Liver (tissue), 9 donors: ENCODE measurements around the gene SEMG2. TPM values are rescaled to one million over a fixed set of nuclear protein-coding genes. Genes with fewer than 3 reads are reported as not detected.

Source experiments
- DNase-seq: peaks from one replicate; pipeline ENCODE4 v3.0.0-alpha.2; 2017; ENCODE audit warnings: low spot score
- H3K27ac ChIP-seq, 2 donors: one replicate each; pipeline ENCODE4 v1.7.0; 2013; ENCODE audit warnings: inconsistent platforms in 2 of 2, low read length in 2 of 2, control low read depth in 1 of 2, low read depth in 1 of 2, mild to moderate bottlenecking in 1 of 2
- H3K27me3 ChIP-seq, 4 donors: one replicate each; pipeline versions ENCODE4 v1.6.1 to v1.7.0; 2013; ENCODE audit warnings: low read length in 3 of 4, inconsistent platforms in 1 of 4, mild to moderate bottlenecking in 1 of 4, moderate library complexity in 1 of 4; ENCODE audit not compliant: control insufficient read depth in 4 of 4, insufficient read depth in 4 of 4
- H3K36me3 ChIP-seq, 4 donors: one replicate each; pipeline versions ENCODE4 v1.6.1 to v1.7.0; 2013; ENCODE audit warnings: low read length in 3 of 4, mild to moderate bottlenecking in 3 of 4, low read depth in 1 of 4, moderate library complexity in 1 of 4; ENCODE audit not compliant: control insufficient read depth in 4 of 4, insufficient read depth in 3 of 4
- H3K4me1 ChIP-seq, 4 donors: one replicate each; pipeline versions ENCODE4 v1.6.1 to v1.7.0; 2013; ENCODE audit warnings: low read length in 3 of 4, mild to moderate bottlenecking in 3 of 4, moderate library complexity in 1 of 4; ENCODE audit not compliant: control insufficient read depth in 4 of 4, insufficient read depth in 4 of 4
- H3K4me3 ChIP-seq, 3 donors: one replicate each; pipeline versions ENCODE4 v1.6.1 to v1.7.0; 2013; ENCODE audit warnings: low read length in 3 of 3, control low read depth in 1 of 3, low read depth in 1 of 3, mild to moderate bottlenecking in 1 of 3
- H3K9ac ChIP-seq, 2 donors: one replicate each; pipeline ENCODE4 v1.7.0; 2013; ENCODE audit warnings: low read length in 2 of 2, mild to moderate bottlenecking in 2 of 2, moderate library complexity in 2 of 2, control low read depth in 1 of 2, low read depth in 1 of 2
- H3K9me3 ChIP-seq, 4 donors: one replicate each; pipeline versions ENCODE4 v1.6.1 to v1.7.0; 2013; ENCODE audit warnings: low read length in 3 of 4; ENCODE audit not compliant: control insufficient read depth in 4 of 4
- CTCF ChIP-seq: fragments of 150-350 bp; IDR thresholded peaks from 2 replicates; pipeline ENCODE4 v1.5.1; 2017; ENCODE audit warnings: improper control_type of control experiment, low read depth, low read length; ENCODE audit not compliant: missing input control
- EGR1 ChIP-seq, 2 donors: IDR thresholded peaks; 2 replicates each; pipeline ENCODE4 v1.6.1; 2016 to 2018; ENCODE audit warnings: antibody characterized with exemption in 2 of 2, low read depth in 2 of 2
- FOXA1 ChIP-seq: IDR thresholded peaks from 2 replicates; pipeline ENCODE4 v1.6.1; 2016; ENCODE audit warnings: antibody characterized with exemption
- FOXA2 ChIP-seq: IDR thresholded peaks from 2 replicates; pipeline ENCODE4 v1.6.1; 2016; ENCODE audit warnings: antibody characterized with exemption
- HNF4G ChIP-seq: IDR thresholded peaks from 2 replicates; pipeline ENCODE4 v1.6.1; 2016; ENCODE audit warnings: antibody characterized with exemption
- RAD21 ChIP-seq, 2 donors: IDR thresholded peaks; 2 replicates each; pipeline ENCODE4 v1.6.1; 2016; ENCODE audit warnings: antibody characterized with exemption in 2 of 2, mild to moderate bottlenecking in 2 of 2
- RXRA ChIP-seq, 2 donors: IDR thresholded peaks; 2 replicates each; pipeline ENCODE4 v1.6.1; 2017 to 2018; ENCODE audit warnings: antibody characterized with exemption in 2 of 2, mild to moderate bottlenecking in 1 of 2
- SP1 ChIP-seq: IDR thresholded peaks from 2 replicates; pipeline ENCODE4 v1.6.1; 2018; ENCODE audit warnings: antibody characterized with exemption, mild to moderate bottlenecking
- TAF1 ChIP-seq: conservative IDR thresholded peaks from 2 replicates; pipeline ENCODE4 v1.6.1; 2016; ENCODE audit warnings: antibody characterized with exemption, mild to moderate bottlenecking
- WGBS: extraction: QIAGEN DNeasy Blood & Tissue Kit; methylation state at CpG from one replicate; pipeline ENCODE4 v1.1.7; 2013; 5-methylcytosine and 5-hydroxymethylcytosine counted together
- polyA plus RNA-seq, 2 donors: library from polyadenylated mRNA; stranded (reverse) in 1 of 2; unstranded in 1 of 2; fragments of 200-250 nt in 1 of 2; fragments of >200 nt in 1 of 2; fragmentation: Nextera tagmentation in 1 of 2; extraction: Ambion mirVana in 1 of 2; gene quantifications; one replicate each; pipeline versions ENCODE4 v1.2.1 to v1.2.3, GENCODE V29; 2013 to 2015
- total RNA-seq, 2 donors: library from RNA; depleted of rRNA; stranded (reverse); fragments of >200 nt; gene quantifications; one replicate each; pipeline ENCODE4 v1.2.3, GENCODE V29; 2014
- TF ChIP-seq, protein P1 (sequence below): IDR thresholded peaks from 2 replicates; pipeline ENCODE4 v1.6.1; 2016; ENCODE audit warnings: antibody characterized with exemption
- TF ChIP-seq, protein P2 (sequence below): IDR thresholded peaks from 2 replicates; pipeline ENCODE4 v1.6.1; 2016; ENCODE audit warnings: antibody characterized with exemption
- donor health status: healthy.
- donor health status: healthy.
- donor health status: healthy.
- donor health status: healthy.
- donor health status: healthy.

Gene SEMG2
- total and polyA plus RNA-seq, 4 donors, result not detected

- H3K9ac ChIP-seq, result no peak overlapping the region
- no peak overlapping the region for H3K4me3 ChIP-seq
- no peak for TF ChIP-seq CTCF
- no peak for TF ChIP-seq HNF4G
- TF ChIP-seq SP1, result no peak
- no peak for TF ChIP-seq RXRA (IDR thresholded peaks at IDR 0.05)
- TF ChIP-seq EGR1 (IDR thresholded peaks at IDR 0.05; ENCODE audit: low read depth in 2 of 2), result no peak
- no peak for TF ChIP-seq FOXA2
- no peak for DNase-seq
- no peak overlapping the region for H3K27ac ChIP-seq
- peaks cover 5 to 31% (median 18%) of the 10 kb centered on the region in 4 donors for H3K4me1 ChIP-seq
- H3K36me3 ChIP-seq, result no peaks in the 10 kb centered on the region
- no peaks in the 10 kb centered on the region for H3K27me3 ChIP-seq
- no peaks in the 10 kb centered on the region for H3K9me3 ChIP-seq
Observed at GRCh38 chr20:45248609-45249008, 27.4 kb downstream of the SEMG2 start.

- no peaks in the 10 kb centered on the region for H3K9me3 ChIP-seq
- H3K36me3 ChIP-seq, result no peaks in the 10 kb centered on the region
- no peak overlapping the region for H3K4me3 ChIP-seq
- no peak overlapping the region for H3K9ac ChIP-seq
- peaks cover 5 to 49% (median 32%) of the 10 kb centered on the region in 4 donors for H3K4me1 ChIP-seq
- no peaks in the 10 kb centered on the region for H3K27me3 ChIP-seq
- no peak overlapping the region for H3K27ac ChIP-seq
- DNase-seq, result no peak
- 52% methylated on average over 5 of the region's 5 CpGs for WGBS
- TF ChIP-seq, protein P1, sequence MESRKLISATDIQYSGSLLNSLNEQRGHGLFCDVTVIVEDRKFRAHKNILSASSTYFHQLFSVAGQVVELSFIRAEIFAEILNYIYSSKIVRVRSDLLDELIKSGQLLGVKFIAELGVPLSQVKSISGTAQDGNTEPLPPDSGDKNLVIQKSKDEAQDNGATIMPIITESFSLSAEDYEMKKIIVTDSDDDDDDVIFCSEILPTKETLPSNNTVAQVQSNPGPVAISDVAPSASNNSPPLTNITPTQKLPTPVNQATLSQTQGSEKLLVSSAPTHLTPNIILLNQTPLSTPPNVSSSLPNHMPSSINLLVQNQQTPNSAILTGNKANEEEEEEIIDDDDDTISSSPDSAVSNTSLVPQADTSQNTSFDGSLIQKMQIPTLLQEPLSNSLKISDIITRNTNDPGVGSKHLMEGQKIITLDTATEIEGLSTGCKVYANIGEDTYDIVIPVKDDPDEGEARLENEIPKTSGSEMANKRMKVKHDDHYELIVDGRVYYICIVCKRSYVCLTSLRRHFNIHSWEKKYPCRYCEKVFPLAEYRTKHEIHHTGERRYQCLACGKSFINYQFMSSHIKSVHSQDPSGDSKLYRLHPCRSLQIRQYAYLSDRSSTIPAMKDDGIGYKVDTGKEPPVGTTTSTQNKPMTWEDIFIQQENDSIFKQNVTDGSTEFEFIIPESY, result no peak
- TF ChIP-seq TAF1 (no peak), RAD21 (IDR thresholded peaks at IDR 0.05) (no peak), CTCF (no peak)
Observed at GRCh38 chr20:45251884-45252560, 30.8 kb downstream of the SEMG2 start.

- Histone ChIP-seq H3K27ac (no peak overlapping the region), H3K4me3 (no peak overlapping the region)
- WGBS, result 90% methylated on average over 4 of the region's 4 CpGs
Observed at GRCh38 chr20:45253261-45253660, 32.1 kb downstream of the SEMG2 start.

More at GRCh38 chr20:45253261-45253660, 32.1 kb downstream of the SEMG2 start:
- Histone ChIP-seq H3K36me3 (no peaks in the 10 kb centered on the region), H3K27me3 (no peaks in the 10 kb centered on the region), H3K9ac (no peak overlapping the region), H3K4me1 (peaks cover 5 to 49% (median 32%) of the 10 kb centered on the region in 4 donors), H3K9me3 (no peaks in the 10 kb centered on the region)
- TF ChIP-seq CTCF, result no peak
- TF ChIP-seq TAF1, result no peak
- no peak for TF ChIP-seq HNF4G
- TF ChIP-seq EGR1 (IDR thresholded peaks at IDR 0.05; ENCODE audit: low read depth in 2 of 2), result no peak
- TF ChIP-seq, protein P2, sequence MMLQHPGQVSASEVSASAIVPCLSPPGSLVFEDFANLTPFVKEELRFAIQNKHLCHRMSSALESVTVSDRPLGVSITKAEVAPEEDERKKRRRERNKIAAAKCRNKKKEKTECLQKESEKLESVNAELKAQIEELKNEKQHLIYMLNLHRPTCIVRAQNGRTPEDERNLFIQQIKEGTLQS, result no peak
- TF ChIP-seq RXRA (IDR thresholded peaks at IDR 0.05), result no peak
- no peak for TF ChIP-seq RAD21 (IDR thresholded peaks at IDR 0.05)
- TF ChIP-seq, protein P1, result no peak
- TF ChIP-seq FOXA1, result no peak
- no peak for DNase-seq
